Measurements from ENCODE around the gene GUCY1A1. TPM values are rescaled to one million over a fixed set of nuclear protein-coding genes. Genes with fewer than 3 reads are reported as not detected.

Gene GUCY1A1
- polyA plus RNA-seq, 1 donor from 2014 or later: 13.6 TPM

DNA sequence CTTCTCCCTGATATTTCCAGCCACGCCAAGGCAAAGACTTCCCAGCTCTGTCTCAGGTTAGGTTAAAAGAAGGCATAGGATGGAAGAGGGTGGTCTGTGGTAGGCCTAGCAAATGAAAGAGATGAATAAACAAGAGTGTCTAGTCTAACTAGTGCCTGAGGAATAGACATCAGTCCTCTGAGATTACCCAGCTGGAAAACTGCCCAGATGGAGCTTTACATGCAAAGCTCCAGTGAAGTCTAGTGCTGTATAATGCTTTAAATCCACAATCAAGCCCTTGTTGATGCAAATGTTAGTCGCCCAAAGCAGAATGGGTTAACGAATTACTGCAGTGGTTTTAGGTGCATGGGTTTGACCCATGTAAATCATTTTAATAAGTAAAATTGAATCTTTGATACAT lies 67.4 kb downstream of the GUCY1A1 start:
- Histone ChIP-seq H3K4me3 (ENCODE audit: low read length) (no peak overlapping the region), H3K36me3 (ENCODE audit: insufficient read depth, low read length) (no peaks in the 10 kb centered on the region), H3K4me2 (ENCODE audit: low read length) (no peak overlapping the region), H3F3A (ENCODE audit: insufficient read depth, low read length, poor library complexity, severe bottlenecking) (no peaks in the 10 kb centered on the region), H3K9ac (ENCODE audit: low read length) (no peak overlapping the region), H4K20me1 (ENCODE audit: insufficient read depth) (no peaks in the 10 kb centered on the region), H3K27ac (ENCODE audit: low read length) (no peak overlapping the region), H3K79me2 (replicated peaks; ENCODE audit: insufficient read depth, low read length) (no peaks in the 10 kb centered on the region), H3K9me2 (ENCODE audit: insufficient read depth, low read length) (no peaks in the 10 kb centered on the region), H3K9me3 (ENCODE audit: low read length) (no peaks in the 10 kb centered on the region), H3K27me3 (ENCODE audit: insufficient read depth, low read depth, low read length) (no peaks in the 10 kb centered on the region), H2AFZ (ENCODE audit: low read depth, low read length) (no peak overlapping the region)
- no peak for TF ChIP-seq SMC3 (conservative IDR thresholded peaks at IDR 0.05; ENCODE audit: poor library complexity)
- TF ChIP-seq, protein P1, sequence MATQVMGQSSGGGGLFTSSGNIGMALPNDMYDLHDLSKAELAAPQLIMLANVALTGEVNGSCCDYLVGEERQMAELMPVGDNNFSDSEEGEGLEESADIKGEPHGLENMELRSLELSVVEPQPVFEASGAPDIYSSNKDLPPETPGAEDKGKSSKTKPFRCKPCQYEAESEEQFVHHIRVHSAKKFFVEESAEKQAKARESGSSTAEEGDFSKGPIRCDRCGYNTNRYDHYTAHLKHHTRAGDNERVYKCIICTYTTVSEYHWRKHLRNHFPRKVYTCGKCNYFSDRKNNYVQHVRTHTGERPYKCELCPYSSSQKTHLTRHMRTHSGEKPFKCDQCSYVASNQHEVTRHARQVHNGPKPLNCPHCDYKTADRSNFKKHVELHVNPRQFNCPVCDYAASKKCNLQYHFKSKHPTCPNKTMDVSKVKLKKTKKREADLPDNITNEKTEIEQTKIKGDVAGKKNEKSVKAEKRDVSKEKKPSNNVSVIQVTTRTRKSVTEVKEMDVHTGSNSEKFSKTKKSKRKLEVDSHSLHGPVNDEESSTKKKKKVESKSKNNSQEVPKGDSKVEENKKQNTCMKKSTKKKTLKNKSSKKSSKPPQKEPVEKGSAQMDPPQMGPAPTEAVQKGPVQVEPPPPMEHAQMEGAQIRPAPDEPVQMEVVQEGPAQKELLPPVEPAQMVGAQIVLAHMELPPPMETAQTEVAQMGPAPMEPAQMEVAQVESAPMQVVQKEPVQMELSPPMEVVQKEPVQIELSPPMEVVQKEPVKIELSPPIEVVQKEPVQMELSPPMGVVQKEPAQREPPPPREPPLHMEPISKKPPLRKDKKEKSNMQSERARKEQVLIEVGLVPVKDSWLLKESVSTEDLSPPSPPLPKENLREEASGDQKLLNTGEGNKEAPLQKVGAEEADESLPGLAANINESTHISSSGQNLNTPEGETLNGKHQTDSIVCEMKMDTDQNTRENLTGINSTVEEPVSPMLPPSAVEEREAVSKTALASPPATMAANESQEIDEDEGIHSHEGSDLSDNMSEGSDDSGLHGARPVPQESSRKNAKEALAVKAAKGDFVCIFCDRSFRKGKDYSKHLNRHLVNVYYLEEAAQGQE (IDR thresholded peaks at IDR 0.05; ENCODE audit: borderline replicate concordance): no peak
- TF ChIP-seq RAD21 (conservative IDR thresholded peaks at IDR 0.05): no peak
- TF ChIP-seq TAF1 (IDR thresholded peaks at IDR 0.05; ENCODE audit: low read depth): no peak

DNA sequence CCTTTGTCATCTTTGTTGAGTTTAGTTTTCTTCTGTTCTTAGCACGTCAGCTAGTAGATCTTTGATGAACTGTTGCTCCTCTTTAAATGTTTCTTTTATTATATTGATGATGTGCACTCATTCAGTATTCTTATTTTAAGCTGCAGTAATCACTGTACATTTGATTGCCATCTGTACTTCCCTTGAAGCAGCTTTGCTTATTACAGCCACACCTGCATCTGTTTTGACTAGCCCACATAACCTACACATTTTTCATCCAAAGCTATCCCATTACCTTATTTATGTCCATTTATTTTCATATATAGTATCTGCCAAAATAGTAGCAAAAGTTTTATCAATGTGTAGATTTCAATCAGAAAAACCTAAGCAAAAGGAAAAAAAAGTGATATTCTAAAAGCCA lies 68.3 kb downstream of the GUCY1A1 start:
- Histone ChIP-seq H3K4me3 (ENCODE audit: low read length) (no peak overlapping the region), H3K27ac (ENCODE audit: low read length) (no peak overlapping the region), H3K9me2 (ENCODE audit: insufficient read depth, low read length) (no peaks in the 10 kb centered on the region)

DNA sequence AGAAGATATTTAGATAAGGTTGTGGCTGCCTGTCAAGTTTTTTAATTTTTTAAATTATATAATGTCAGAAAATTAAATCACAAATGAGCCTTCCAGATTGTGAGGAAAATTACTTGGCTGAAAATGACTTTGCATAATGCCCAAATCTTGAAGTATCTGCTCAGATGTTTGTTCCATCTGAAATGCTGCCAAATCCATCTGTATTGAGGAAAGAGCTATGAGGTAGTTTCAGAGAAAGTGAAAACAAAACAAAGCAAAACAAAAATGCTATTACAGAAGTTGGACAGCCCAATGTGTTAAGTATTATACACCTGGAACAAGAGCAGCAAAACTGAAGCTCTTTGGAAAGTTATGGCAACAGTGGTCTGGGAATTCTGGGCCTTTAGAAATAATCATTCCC lies 68.8 kb downstream of the GUCY1A1 start:
- H3K4me3 ChIP-seq (ENCODE audit: low read length): no peak overlapping the region
- H3K36me3 ChIP-seq (ENCODE audit: insufficient read depth, low read length): no peaks in the 10 kb centered on the region
- TF ChIP-seq POLR2AphosphoS5 (IDR thresholded peaks at IDR 0.05) (no peak), EZH2 (IDR thresholded peaks at IDR 0.05; ENCODE audit: borderline replicate concordance, insufficient read depth, low read length, poor library complexity, severe bottlenecking) (no peak)
- H3K27me3 ChIP-seq (ENCODE audit: insufficient read depth, low read depth, low read length): no peaks in the 10 kb centered on the region
- H3K9ac ChIP-seq (ENCODE audit: low read length): no peak overlapping the region
- no peak overlapping the region for H3K27ac ChIP-seq (ENCODE audit: low read length)
- no peaks in the 10 kb centered on the region for H4K20me1 ChIP-seq (ENCODE audit: insufficient read depth)
- no peak overlapping the region for H2AFZ ChIP-seq (ENCODE audit: low read depth, low read length)
- no peak overlapping the region for H3K4me2 ChIP-seq (ENCODE audit: low read length)
- H3K79me2 ChIP-seq (replicated peaks; ENCODE audit: insufficient read depth, low read length): no peaks in the 10 kb centered on the region
- H3K9me2 ChIP-seq (ENCODE audit: insufficient read depth, low read length): no peaks in the 10 kb centered on the region
- H3F3A ChIP-seq (ENCODE audit: insufficient read depth, low read length, poor library complexity, severe bottlenecking): no peaks in the 10 kb centered on the region
- no peaks in the 10 kb centered on the region for H3K9me3 ChIP-seq (ENCODE audit: low read length)

More for the DNA sequence above, 68.3 kb downstream of the GUCY1A1 start:
- Histone ChIP-seq H3F3A (ENCODE audit: insufficient read depth, low read length, poor library complexity, severe bottlenecking) (no peaks in the 10 kb centered on the region), H4K20me1 (ENCODE audit: insufficient read depth) (no peaks in the 10 kb centered on the region), H3K27me3 (ENCODE audit: insufficient read depth, low read depth, low read length) (no peaks in the 10 kb centered on the region), H3K79me2 (replicated peaks; ENCODE audit: insufficient read depth, low read length) (no peaks in the 10 kb centered on the region), H3K36me3 (ENCODE audit: insufficient read depth, low read length) (no peaks in the 10 kb centered on the region), H2AFZ (ENCODE audit: low read depth, low read length) (no peak overlapping the region), H3K4me2 (ENCODE audit: low read length) (no peak overlapping the region), H3K9ac (ENCODE audit: low read length) (no peak overlapping the region), H3K9me3 (ENCODE audit: low read length) (no peaks in the 10 kb centered on the region)
- TF ChIP-seq EP300 (conservative IDR thresholded peaks at IDR 0.05; ENCODE audit: poor library complexity, severe bottlenecking) (no peak), MXI1 (conservative IDR thresholded peaks at IDR 0.05; ENCODE audit: poor library complexity, severe bottlenecking) (no peak)

Data from neural cell (in vitro differentiated cells).